ENCODE measurements around the gene IL34.
A peak's percentile ranks its signal among the peaks of the same experiment; 100 is the strongest.
"Not testable (repeated sequence)": the region's sequence is repeated elsewhere in the genome, so short reads cannot be mapped to it uniquely, and the experiment has no call there.

The IL34 gene

DNA sequence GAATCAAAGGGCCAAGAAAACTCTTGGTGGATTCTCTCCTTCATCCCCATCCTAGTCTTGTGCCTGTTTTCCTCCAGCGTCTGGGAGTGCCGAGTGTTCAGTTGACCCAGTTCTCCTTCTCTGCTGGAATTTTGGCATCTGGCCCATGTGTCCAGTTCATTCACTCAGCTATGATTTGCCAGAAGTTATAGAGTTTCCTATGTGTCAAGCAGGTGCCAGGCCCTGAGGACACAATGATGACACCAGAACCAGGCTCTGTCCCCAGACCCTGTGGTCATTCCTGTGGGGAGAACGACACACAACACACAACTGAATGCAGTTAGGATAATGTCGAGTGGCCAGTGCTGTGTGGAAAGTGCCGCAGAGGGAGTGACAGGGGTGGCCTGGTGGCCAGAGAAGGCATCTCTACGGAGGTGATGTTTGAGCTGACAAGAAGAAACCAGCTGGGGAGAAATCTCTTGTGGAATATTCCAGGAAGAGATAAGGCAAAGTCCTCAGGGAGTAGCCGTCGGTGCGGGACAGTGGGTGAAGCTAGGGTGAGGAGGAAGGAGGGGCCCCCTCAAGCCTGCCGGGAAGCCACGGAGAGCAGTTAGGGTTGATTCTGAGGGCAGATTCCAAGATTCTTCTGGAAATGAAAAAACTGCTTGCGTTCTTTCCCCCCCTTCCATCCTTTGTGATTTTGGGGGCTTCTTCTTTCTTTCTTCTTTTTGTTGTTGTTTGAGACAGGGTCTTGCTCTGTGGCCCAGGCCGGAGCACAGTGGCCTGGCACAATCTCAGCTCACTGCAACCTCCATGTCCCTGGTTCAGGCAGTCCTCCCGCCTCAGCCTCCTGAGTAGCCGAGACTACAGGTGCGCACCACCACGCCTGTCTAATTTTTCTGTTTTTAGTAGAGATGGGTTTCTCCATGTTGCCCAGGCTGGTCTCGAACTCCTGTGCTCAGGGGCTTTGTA lies 35.8 kb upstream of the IL34 start:
- Histone ChIP-seq H3K9ac (ENCODE audit: low read length) (no peak overlapping the region), H3K4me3 (ENCODE audit: low read length) (no peak overlapping the region), H3K36me3 (ENCODE audit: control insufficient read depth, low read depth, low read length) (peaks cover 7% of the 10 kb centered on the region), H3K4me1 (ENCODE audit: control insufficient read depth, low read depth, low read length) (no peaks in the 10 kb centered on the region), H3K9me3 (ENCODE audit: control insufficient read depth, low read depth, low read length) (no peaks in the 10 kb centered on the region), H3K27me3 (ENCODE audit: control insufficient read depth, insufficient read depth, low read length) (no peaks in the 10 kb centered on the region), H3K27ac (ENCODE audit: low read length) (no peak overlapping the region)

GRCh38 chr16:70611224-70611598 lies 35.1 kb upstream of the IL34 start:
- Histone ChIP-seq H3K27me3 (ENCODE audit: control insufficient read depth, insufficient read depth, low read length) (no peaks in the 10 kb centered on the region), H3K9ac (ENCODE audit: low read length) (no peak overlapping the region), H3K27ac (ENCODE audit: low read length) (no peak overlapping the region), H3K4me3 (ENCODE audit: low read length) (no peak overlapping the region), H3K36me3 (ENCODE audit: control insufficient read depth, low read depth, low read length) (peaks cover 12% of the 10 kb centered on the region), H3K4me1 (ENCODE audit: control insufficient read depth, low read depth, low read length) (no peaks in the 10 kb centered on the region), H3K9me3 (ENCODE audit: control insufficient read depth, low read depth, low read length) (no peaks in the 10 kb centered on the region)

DNA sequence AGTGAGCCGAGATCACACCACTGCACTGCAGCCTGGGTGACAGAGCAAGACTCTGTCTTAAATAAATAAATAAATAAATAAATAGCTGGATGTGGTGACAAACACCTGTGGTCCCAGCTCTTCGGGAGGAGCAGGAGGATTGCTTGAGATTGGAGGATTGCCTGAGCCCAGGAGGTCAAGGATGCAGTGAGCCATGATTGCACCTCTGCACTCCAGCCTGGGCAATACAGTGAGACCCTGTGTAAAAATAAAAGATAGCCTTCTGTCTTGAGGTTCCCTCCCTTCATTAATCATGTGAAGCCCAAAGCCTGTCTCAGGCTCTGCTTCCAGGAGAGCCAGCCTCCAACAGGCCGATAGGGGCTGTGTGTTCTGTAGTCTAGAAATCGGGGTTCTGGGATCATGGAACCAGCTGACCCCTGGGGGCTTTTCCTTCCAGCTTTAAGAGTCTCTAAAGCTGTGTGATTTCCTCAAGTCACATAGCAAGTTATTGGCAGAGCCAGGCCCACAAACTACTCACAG lies 34.5 kb upstream of the IL34 start:
- Histone ChIP-seq H3K9ac (ENCODE audit: low read length) (no peak overlapping the region), H3K4me3 (ENCODE audit: low read length) (no peak overlapping the region), H3K27ac (ENCODE audit: low read length) (no peak overlapping the region), H3K27me3 (ENCODE audit: control insufficient read depth, insufficient read depth, low read length) (no peaks in the 10 kb centered on the region), H3K4me1 (ENCODE audit: control insufficient read depth, low read depth, low read length) (no peaks in the 10 kb centered on the region), H3K36me3 (ENCODE audit: control insufficient read depth, low read depth, low read length) (peaks cover 12% of the 10 kb centered on the region), H3K9me3 (ENCODE audit: control insufficient read depth, low read depth, low read length) (no peaks in the 10 kb centered on the region)

DNA sequence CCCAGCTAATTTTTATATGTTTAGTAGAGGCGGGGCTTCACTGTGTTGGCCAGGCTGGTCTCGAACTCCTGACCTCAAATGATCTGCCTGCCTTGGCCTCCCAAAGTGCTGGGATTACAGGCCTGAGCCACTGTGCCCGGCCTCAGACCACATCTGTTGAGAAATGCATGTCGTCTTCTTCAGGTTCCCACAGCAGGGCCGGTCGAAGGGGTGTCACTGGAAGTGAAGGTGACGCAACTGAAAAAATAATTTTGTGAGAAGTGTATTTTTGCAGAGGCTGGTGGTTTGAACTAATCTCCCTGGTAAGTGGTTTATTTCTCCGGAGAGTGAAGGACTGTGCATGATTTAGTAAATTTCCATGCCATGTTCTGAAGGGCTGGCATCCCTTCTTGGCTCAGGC lies 33.4 kb upstream of the IL34 start:
- H3K27ac ChIP-seq (ENCODE audit: low read length) = no peak overlapping the region
- H3K36me3 ChIP-seq (ENCODE audit: control insufficient read depth, low read depth, low read length) = peaks cover 12% of the 10 kb centered on the region
- no peaks in the 10 kb centered on the region for H3K27me3 ChIP-seq (ENCODE audit: control insufficient read depth, insufficient read depth, low read length)
- H3K4me1 ChIP-seq (ENCODE audit: control insufficient read depth, low read depth, low read length) = no peaks in the 10 kb centered on the region
- H3K9ac ChIP-seq (ENCODE audit: low read length) = no peak overlapping the region
- no peak overlapping the region for H3K4me3 ChIP-seq (ENCODE audit: low read length)
- H3K9me3 ChIP-seq (ENCODE audit: control insufficient read depth, low read depth, low read length) = no peaks in the 10 kb centered on the region

DNA sequence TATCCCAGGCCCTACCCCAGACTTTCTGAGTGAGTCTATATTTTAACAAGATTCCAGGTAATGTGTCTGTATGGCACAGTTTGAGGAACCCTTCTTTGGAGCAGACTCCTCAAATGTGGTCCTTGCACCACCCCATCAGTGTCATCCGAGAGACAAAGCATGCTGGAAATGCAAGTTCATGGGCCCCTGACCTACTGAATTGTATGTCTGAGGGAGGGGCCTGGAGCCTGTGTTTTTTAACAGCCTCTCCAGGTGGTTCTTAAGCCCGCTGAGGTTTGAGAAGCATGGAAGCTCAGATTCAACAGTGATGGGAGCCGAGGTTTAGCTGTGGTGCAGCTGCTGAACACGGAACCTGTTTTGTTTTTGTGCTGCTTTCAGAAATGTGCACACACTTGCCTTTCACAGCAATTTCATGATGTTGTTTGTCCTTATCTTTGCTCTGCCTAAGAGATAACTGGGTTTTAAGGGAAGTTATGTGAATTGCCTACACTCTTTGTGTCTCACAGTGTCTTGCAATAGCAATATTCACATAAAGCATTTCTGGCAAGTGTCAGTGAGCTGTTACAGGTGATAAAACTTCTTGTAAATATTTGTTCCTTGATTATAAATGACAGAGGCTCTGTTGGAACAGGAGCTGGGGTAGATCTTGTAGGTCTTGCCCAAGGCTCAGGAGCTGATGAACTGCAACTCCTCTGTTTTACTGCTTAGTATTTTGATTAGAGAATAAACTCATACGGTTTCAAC lies 32.0 kb upstream of the IL34 start:
- Histone ChIP-seq H3K27me3 (ENCODE audit: control insufficient read depth, insufficient read depth, low read length) (no peaks in the 10 kb centered on the region), H3K4me1 (ENCODE audit: control insufficient read depth, low read depth, low read length) (no peaks in the 10 kb centered on the region), H3K4me3 (ENCODE audit: low read length) (no peak overlapping the region), H3K27ac (ENCODE audit: low read length) (no peak overlapping the region), H3K36me3 (ENCODE audit: control insufficient read depth, low read depth, low read length) (peaks cover 12% of the 10 kb centered on the region), H3K9me3 (ENCODE audit: control insufficient read depth, low read depth, low read length) (no peaks in the 10 kb centered on the region), H3K9ac (ENCODE audit: low read length) (no peak overlapping the region)

DNA sequence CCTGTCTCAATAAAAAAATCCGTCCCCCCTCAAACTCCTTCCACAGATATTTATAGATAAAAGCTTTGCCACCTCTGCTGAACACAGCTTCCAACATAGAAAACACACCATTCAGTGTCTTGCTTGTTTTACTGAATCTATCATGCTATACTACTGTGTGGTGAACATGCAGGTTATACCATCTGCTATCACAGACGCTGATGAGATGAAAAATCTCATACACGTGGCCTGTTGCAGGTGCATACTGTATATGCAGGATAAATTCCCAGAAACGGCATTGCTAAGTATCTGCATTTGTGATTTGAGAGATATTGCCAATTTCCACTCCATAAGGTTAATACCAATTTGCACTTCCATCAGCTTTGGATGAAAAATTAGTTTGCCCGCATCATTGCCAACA lies 30.4 kb upstream of the IL34 start:
- H3K27me3 ChIP-seq (ENCODE audit: control insufficient read depth, insufficient read depth, low read length) = peaks cover 3% of the 10 kb centered on the region
- no peaks in the 10 kb centered on the region for H3K4me1 ChIP-seq (ENCODE audit: control insufficient read depth, low read depth, low read length)
- H3K4me3 ChIP-seq (ENCODE audit: low read length) = no peak overlapping the region
- H3K9ac ChIP-seq (ENCODE audit: low read length) = no peak overlapping the region
- peaks cover 12% of the 10 kb centered on the region for H3K36me3 ChIP-seq (ENCODE audit: control insufficient read depth, low read depth, low read length)
- no peaks in the 10 kb centered on the region for H3K9me3 ChIP-seq (ENCODE audit: control insufficient read depth, low read depth, low read length)
- H3K27ac ChIP-seq (ENCODE audit: low read length) = no peak overlapping the region

DNA sequence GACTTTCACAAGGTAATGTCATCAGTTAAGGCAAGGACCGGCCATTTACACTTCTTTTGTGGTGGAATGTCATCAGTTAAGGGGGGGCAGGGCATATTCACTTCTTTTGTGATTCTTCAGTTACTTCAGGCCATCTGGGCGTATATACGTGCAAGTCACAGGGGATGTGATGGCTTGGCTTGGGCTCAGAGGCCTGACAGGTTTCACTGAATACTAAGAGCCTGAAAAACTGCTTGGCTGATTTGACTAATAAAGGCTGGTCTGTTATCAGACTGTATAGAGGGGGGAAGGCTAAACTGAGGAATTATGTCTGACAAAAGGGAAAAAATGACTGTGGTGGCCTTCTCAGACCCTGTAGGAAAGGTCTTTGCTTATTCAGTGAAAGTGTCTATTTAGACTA lies 24.5 kb upstream of the IL34 start:
- H3K4me3 ChIP-seq (ENCODE audit: low read length) = peak overlapping the region; percentile 73
- H3K36me3 ChIP-seq (ENCODE audit: control insufficient read depth, low read depth, low read length); H3K9me3 ChIP-seq (ENCODE audit: control insufficient read depth, low read depth, low read length); H3K27me3 ChIP-seq (ENCODE audit: control insufficient read depth, insufficient read depth, low read length); H3K4me1 ChIP-seq (ENCODE audit: control insufficient read depth, low read depth, low read length); H3K27ac ChIP-seq (ENCODE audit: low read length); H3K9ac ChIP-seq (ENCODE audit: low read length): not testable (repeated sequence)

- Histone ChIP-seq H3K4me1 (ENCODE audit: control insufficient read depth, low read depth, low read length) (peaks cover 9% of the 10 kb centered on the region), H3K4me3 (ENCODE audit: low read length) (no peak overlapping the region), H3K36me3 (ENCODE audit: control insufficient read depth, low read depth, low read length) (no peaks in the 10 kb centered on the region), H3K9ac (ENCODE audit: low read length) (no peak overlapping the region), H3K27me3 (ENCODE audit: control insufficient read depth, insufficient read depth, low read length) (no peaks in the 10 kb centered on the region), H3K27ac (ENCODE audit: low read length) (no peak overlapping the region), H3K9me3 (ENCODE audit: control insufficient read depth, low read depth, low read length) (peaks cover 2% of the 10 kb centered on the region)
These were observed 18.7 kb upstream of the IL34 start for GRCh38 chr16:70627696-70628095.

- Histone ChIP-seq H3K9ac (ENCODE audit: low read length) (no peak overlapping the region), H3K27ac (ENCODE audit: low read length) (no peak overlapping the region), H3K27me3 (ENCODE audit: control insufficient read depth, insufficient read depth, low read length) (no peaks in the 10 kb centered on the region), H3K36me3 (ENCODE audit: control insufficient read depth, low read depth, low read length) (no peaks in the 10 kb centered on the region), H3K9me3 (ENCODE audit: control insufficient read depth, low read depth, low read length) (peaks cover 2% of the 10 kb centered on the region), H3K4me3 (ENCODE audit: low read length) (no peak overlapping the region), H3K4me1 (ENCODE audit: control insufficient read depth, low read depth, low read length) (peaks cover 11% of the 10 kb centered on the region)
These were observed 15.2 kb upstream of the IL34 start for GRCh38 chr16:70630960-70631745.

- peaks cover 2% of the 10 kb centered on the region for H3K9me3 ChIP-seq (ENCODE audit: control insufficient read depth, low read depth, low read length)
- no peak overlapping the region for H3K9ac ChIP-seq (ENCODE audit: low read length)
- H3K36me3 ChIP-seq (ENCODE audit: control insufficient read depth, low read depth, low read length) = no peaks in the 10 kb centered on the region
- H3K4me1 ChIP-seq (ENCODE audit: control insufficient read depth, low read depth, low read length) = peaks cover 11% of the 10 kb centered on the region
- H3K27me3 ChIP-seq (ENCODE audit: control insufficient read depth, insufficient read depth, low read length) = no peaks in the 10 kb centered on the region
- H3K4me3 ChIP-seq (ENCODE audit: low read length) = no peak overlapping the region
- H3K27ac ChIP-seq (ENCODE audit: low read length) = no peak overlapping the region
These were observed 14.1 kb upstream of the IL34 start for GRCh38 chr16:70632273-70632672.

GRCh38 chr16:70633617-70634016 lies 12.7 kb upstream of the IL34 start:
- H3K9me3 ChIP-seq (ENCODE audit: control insufficient read depth, low read depth, low read length); H3K27ac ChIP-seq (ENCODE audit: low read length); H3K36me3 ChIP-seq (ENCODE audit: control insufficient read depth, low read depth, low read length); H3K27me3 ChIP-seq (ENCODE audit: control insufficient read depth, insufficient read depth, low read length); H3K4me3 ChIP-seq (ENCODE audit: low read length); H3K9ac ChIP-seq (ENCODE audit: low read length): not testable (repeated sequence)
- peaks cover 11% of the 10 kb centered on the region for H3K4me1 ChIP-seq (ENCODE audit: control insufficient read depth, low read depth, low read length)

Measured in iPS-18a (cell line).